ENCODE data around the gene SPHK2.

- TF ChIP-seq GATA2 (IDR thresholded peaks at IDR 0.05; ENCODE audit: low read depth, low read length): no peak
- no peak for TF ChIP-seq GATA3 (IDR thresholded peaks at IDR 0.05; ENCODE audit: low read depth, low read length)
Measured at GRCh38 chr19:48638831-48639381, 19.6 kb downstream of the SPHK2 start.
